Measurements from ENCODE around the gene CCR3.

CCR3 gene

DNA sequence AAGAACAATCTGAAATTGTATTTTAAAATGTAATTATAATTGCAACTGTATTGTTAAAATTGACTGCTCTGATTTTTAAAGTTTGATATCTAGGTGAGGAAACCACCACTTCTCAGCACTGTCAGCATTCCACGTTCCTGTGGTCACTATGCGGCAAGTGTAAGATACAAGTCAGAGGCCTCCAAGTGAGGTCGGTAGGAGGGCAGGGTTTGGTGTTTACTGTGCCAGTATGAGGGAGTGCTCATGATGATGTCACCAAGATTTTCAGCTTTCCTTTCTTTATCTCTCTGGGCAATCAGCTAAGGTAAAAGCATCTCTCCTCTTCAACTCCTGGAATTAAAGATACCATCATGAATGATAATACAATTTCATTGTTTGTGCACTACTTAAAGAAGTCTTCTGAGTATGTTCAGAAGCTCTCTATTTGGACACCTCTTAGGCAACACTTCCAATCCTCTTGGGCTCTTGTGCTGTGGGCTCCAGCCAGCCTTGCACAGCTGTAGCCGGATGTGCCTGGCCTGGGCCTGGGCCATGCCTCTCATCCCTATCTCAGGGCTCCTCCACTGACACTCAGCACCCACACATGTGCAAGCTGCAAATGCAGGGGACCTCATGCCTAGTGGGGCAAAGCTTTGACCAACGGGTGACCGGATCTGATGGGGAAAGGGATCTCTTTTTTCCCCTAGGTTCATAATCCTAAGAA is 42.9 kb downstream of the CCR3 start:
- Mint-ChIP-seq H3K4me3 (peak overlapping the region; percentile 54 to 66), H3K36me3 (ENCODE audit: insufficient read depth) (peaks cover 4% of the 10 kb centered on the region), H3K27ac (peak overlapping the region; percentile 93 to 96), H3K9me3 (no peaks in the 10 kb centered on the region), H3K4me1 (ENCODE audit: low read depth in 2 of 2) (peaks cover 67 to 80% of the 10 kb centered on the region in 2 donors), H3K27me3 (no peaks in the 10 kb centered on the region)
- ATAC-seq (replicated peaks): peak; percentile 89
- DNase-seq: peak; percentile 47 to 67 (median 58)

DNA sequence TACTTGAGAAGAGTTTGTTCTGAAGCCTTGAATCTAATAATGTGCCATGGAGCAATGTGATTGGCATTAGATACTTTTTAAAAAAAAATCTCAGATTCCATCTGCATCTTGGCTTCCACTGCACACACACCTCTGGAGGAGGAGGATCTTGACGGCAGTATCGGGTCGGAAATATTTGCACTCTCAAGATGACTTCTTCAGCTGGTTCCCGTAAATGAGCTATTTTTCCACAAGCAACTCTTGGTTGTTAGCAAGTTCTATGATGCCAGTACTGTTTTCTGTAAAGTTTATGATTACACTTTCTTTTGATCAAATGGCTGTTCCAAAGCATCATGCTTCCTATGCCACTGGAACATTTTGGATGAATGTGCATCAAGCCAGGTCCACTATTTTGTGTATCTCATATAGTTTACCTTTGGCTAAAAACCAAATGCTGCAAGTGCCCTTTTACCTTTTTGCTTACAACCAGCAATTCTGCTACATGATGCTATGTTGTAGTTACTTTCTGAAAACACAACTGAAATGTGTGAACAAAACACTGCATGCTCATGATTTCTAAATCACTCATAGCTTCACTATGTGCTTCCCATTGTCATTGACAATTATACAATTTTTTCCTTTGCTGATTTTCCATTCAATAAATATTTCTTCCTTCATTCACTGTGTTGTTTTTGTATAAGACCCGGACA is 43.8 kb downstream of the CCR3 start:
- peaks cover 63 to 80% of the 10 kb centered on the region in 2 donors for H3K4me1 Mint-ChIP-seq (ENCODE audit: low read depth in 2 of 2)
- peak overlapping the region; percentile 93 to 96 for H3K27ac Mint-ChIP-seq
- peak overlapping the region; percentile 54 to 66 for H3K4me3 Mint-ChIP-seq
- no peak for DNase-seq
- no peaks in the 10 kb centered on the region for H3K27me3 Mint-ChIP-seq
- H3K36me3 Mint-ChIP-seq (ENCODE audit: insufficient read depth): peaks cover 4% of the 10 kb centered on the region
- H3K9me3 Mint-ChIP-seq: no peaks in the 10 kb centered on the region
- no peak for ATAC-seq (replicated peaks)

DNA sequence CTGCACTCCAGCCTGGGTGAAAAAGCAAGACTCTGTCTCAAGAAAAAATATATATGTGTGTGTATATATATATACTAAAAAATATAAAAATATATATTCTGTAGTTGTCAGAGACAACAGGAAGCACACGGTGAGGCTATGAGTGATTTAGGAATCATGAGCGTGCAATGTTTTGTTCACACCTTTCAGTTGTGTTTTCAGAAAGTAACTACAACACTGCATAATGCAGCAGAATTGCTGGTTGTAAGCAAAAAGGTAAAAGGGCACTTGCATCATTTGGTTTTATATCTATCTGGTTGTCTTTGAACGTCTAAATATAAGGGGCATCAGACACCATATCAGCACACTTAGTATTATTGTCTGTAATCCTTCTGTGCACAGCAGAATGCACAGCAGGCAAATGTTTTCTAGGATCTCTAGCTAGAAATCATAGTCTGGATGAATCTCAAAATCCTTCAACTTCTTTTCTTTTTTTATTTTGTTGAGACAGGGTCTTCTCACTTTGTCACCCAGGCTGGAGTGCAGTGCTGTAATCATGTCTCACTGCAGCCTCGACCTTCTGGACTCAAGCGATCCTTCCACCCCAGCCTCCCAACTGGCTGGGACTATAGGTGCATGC is 44.8 kb downstream of the CCR3 start:
- peak overlapping the region; percentile 93 to 96 for H3K27ac Mint-ChIP-seq
- no peak for DNase-seq
- H3K4me3 Mint-ChIP-seq: peak overlapping the region; percentile 25 to 56
- H3K9me3 Mint-ChIP-seq: no peaks in the 10 kb centered on the region
- H3K27me3 Mint-ChIP-seq: no peaks in the 10 kb centered on the region
- H3K36me3 Mint-ChIP-seq (ENCODE audit: insufficient read depth): peaks cover 4% of the 10 kb centered on the region
- peaks cover 61 to 82% of the 10 kb centered on the region in 2 donors for H3K4me1 Mint-ChIP-seq (ENCODE audit: low read depth in 2 of 2)
- peak; percentile 3 for ATAC-seq (replicated peaks)

DNA sequence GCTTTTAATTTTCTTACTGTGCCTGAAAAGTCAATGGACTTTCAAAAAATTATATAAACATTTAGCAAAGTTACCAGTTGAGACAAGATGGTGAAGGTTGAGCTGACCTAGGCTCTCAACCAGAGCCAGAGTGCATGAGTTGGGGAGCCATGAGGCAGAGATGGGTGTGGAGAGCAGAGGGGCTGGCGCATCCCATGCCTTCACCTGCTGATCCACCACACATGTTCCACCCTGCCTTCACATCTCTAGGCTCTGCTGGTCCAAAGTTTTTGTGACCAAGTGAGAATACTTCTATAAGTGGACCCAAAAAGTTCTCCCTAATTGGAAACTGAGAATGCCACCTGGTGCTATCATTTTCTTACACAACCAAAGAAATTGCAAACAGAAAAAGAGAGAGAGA is 47.3 kb downstream of the CCR3 start:
- H3K36me3 Mint-ChIP-seq (ENCODE audit: insufficient read depth): no peaks in the 10 kb centered on the region
- peak overlapping the region; percentile 9 to 54 for H3K4me3 Mint-ChIP-seq
- H3K27me3 Mint-ChIP-seq: no peaks in the 10 kb centered on the region
- no peaks in the 10 kb centered on the region for H3K9me3 Mint-ChIP-seq
- DNase-seq (no peak), ATAC-seq (replicated peaks) (no peak)
- H3K4me1 Mint-ChIP-seq (ENCODE audit: low read depth in 2 of 2): peaks cover 56 to 80% of the 10 kb centered on the region in 2 donors
- peak overlapping the region in 1 of 2 donors; percentile 81 for H3K27ac Mint-ChIP-seq

DNA sequence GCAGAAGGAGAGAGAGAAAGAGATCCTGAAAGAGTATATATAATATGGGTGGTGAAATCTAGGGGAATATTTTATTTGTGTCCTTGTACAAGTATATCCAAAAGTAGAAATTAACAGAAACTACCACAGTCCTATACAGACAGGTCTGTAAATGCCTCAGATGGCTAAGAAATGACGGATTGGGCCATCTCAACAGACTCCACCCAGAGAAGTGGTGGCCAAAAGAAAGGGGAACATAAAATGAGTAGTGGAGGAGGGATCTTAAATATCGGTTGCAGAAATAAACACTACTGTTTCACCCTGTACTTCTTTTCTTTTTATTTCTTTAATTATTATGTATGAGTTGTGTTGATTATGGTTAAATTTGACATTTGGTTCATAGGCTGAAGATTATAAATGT is 47.7 kb downstream of the CCR3 start:
- Mint-ChIP-seq H3K4me1 (ENCODE audit: low read depth in 2 of 2) (peaks cover 57 to 80% of the 10 kb centered on the region in 2 donors), H3K36me3 (ENCODE audit: insufficient read depth) (no peaks in the 10 kb centered on the region), H3K27me3 (no peaks in the 10 kb centered on the region), H3K27ac (peak overlapping the region in 1 of 2 donors; percentile 81), H3K9me3 (no peaks in the 10 kb centered on the region), H3K4me3 (no peak overlapping the region)
- no peak for DNase-seq
- ATAC-seq (replicated peaks): no peak

DNA sequence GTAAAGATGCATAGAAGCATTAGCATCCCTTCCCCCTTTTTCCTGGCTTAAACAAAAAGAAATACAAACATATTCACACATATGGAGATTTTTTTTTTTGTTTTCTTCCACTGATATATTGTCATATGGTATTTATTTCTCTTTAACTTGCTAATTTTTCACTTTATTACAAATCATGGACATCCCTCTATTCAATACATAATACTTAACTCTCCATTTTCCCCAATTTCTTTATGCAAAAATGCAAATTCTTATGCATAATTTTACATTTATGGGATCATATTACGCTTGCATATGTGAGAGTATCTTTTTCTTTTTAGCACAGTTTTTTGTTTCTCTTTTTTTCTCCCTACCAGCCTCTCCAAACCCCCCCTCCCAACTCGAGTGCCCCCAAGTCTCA is 48.8 kb downstream of the CCR3 start:
- ATAC-seq (replicated peaks) (no peak), DNase-seq (no peak)
- Mint-ChIP-seq H3K27ac (peak overlapping the region in 1 of 2 donors; percentile 77), H3K9me3 (no peaks in the 10 kb centered on the region), H3K27me3 (no peaks in the 10 kb centered on the region), H3K4me1 (ENCODE audit: low read depth in 2 of 2) (peaks cover 48 to 72% of the 10 kb centered on the region in 2 donors), H3K4me3 (peak overlapping the region in 1 of 2 donors; percentile 14), H3K36me3 (ENCODE audit: insufficient read depth) (no peaks in the 10 kb centered on the region)

DNA sequence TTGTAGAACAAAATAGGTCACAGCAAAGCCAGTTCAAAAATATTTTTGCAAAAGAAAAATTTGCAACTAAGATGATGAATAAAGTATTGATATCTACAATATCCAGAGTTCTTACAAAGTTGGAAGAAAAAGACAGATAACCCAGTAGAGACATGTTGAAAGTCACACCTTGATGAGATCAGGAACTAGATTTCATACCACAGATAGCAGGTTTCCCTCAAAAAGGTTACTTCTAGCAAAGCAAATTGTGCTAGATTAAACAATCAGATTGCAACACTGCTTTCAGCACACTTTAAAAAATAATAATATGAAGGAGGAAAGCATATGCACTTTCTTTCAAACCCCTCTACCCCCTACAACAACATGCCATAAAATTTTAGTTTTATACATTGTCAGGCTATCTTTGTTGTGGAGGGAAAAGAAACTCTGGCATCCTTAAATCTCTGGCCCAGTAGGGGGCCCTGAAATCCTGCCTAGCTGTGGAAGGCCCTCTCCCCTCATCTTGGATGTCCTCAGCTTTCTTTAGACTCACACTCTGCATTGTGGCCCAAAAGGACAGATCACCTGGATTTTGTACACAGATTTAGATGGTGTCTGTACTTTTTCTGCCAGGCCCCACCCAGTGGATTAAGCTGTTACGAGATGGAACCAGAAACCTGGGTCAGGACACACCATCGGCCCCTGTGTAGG is 50.9 kb downstream of the CCR3 start:
- H3K27me3 Mint-ChIP-seq: no peaks in the 10 kb centered on the region
- H3K36me3 Mint-ChIP-seq (ENCODE audit: insufficient read depth): no peaks in the 10 kb centered on the region
- peaks cover 0 to 8% of the 10 kb centered on the region in 2 donors for H3K9me3 Mint-ChIP-seq
- H3K4me3 Mint-ChIP-seq: peak overlapping the region; percentile 67 to 69
- H3K27ac Mint-ChIP-seq: peak overlapping the region; percentile 93 to 95
- DNase-seq (no peak), ATAC-seq (replicated peaks) (peak; percentile 86)
- H3K4me1 Mint-ChIP-seq (ENCODE audit: low read depth in 2 of 2): peaks cover 54 to 71% of the 10 kb centered on the region in 2 donors

DNA sequence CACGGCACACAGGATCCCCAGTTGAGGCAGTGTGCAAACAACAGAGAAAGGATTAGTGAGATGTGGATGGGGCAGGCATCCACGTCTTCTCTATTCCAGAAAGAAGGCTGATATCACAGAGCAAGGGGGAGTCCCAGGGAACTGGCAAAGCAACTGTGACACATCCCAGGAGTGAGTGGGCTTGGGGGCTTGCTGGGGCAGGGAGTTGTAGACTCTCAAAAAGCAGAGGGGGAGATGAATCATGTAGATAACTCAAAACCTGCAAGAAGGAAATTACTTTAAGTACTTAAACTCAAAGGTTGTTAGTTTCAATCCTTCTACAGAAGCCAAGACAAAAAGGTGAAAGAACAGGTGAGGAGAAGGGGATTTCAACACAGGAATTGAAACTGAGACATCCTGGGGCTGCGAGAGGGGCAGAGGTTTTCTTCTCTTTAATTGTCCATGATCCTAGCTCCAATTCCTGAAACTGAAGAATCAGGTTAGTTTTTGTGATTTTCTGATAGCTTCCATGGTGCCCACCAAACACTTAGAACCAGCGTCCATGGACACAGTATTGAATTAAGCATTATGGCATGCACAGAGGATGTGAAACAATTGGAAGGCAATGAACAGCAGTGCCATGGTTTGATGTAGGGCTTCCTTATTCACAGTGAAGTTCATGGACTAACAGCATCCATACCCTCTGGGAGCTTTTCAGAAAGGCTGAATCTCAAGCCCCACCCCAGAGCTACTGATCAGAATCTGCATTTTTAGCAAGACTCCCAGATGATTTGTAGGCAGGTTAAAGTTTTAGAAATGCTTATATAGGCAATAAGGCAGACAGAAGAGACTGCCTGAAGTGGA is 52.0 kb downstream of the CCR3 start:
- no peaks in the 10 kb centered on the region for H3K36me3 Mint-ChIP-seq (ENCODE audit: insufficient read depth)
- peaks cover 0 to 8% of the 10 kb centered on the region in 2 donors for H3K9me3 Mint-ChIP-seq
- DNase-seq (no peak), ATAC-seq (replicated peaks) (peak; percentile 7)
- peak overlapping the region; percentile 93 to 95 for H3K27ac Mint-ChIP-seq
- H3K4me3 Mint-ChIP-seq: peak overlapping the region; percentile 67 to 69
- no peaks in the 10 kb centered on the region for H3K27me3 Mint-ChIP-seq
- H3K4me1 Mint-ChIP-seq (ENCODE audit: low read depth in 2 of 2): peaks cover 61 to 75% of the 10 kb centered on the region in 2 donors

DNA sequence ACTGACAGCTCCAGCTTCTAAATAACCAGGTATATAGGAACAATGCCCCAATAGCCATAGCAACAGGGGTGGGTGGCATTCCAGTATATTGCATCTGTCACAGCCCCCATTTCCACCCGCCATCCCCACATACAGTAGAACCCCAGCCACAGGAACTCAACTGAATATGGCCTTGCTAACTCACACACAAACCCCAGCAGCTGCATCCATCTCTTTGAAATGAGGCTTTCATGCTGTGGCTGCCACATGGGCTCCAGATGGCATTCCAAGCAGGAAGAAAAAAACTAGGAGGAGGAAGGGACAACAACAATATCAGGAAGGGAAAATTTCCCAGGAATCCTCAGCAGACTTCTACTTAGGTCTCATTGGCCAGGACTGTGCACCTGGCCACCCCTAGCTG is 54.6 kb downstream of the CCR3 start:
- Mint-ChIP-seq H3K27ac (peak overlapping the region; percentile 94 to 95), H3K27me3 (no peaks in the 10 kb centered on the region), H3K4me1 (ENCODE audit: low read depth in 2 of 2) (peaks cover 76 to 86% of the 10 kb centered on the region in 2 donors), H3K9me3 (peaks cover 0 to 8% of the 10 kb centered on the region in 2 donors), H3K36me3 (ENCODE audit: insufficient read depth) (peaks cover 10% of the 10 kb centered on the region), H3K4me3 (peak overlapping the region; percentile 24 to 29)
- no peak for DNase-seq
- ATAC-seq (replicated peaks): no peak

DNA sequence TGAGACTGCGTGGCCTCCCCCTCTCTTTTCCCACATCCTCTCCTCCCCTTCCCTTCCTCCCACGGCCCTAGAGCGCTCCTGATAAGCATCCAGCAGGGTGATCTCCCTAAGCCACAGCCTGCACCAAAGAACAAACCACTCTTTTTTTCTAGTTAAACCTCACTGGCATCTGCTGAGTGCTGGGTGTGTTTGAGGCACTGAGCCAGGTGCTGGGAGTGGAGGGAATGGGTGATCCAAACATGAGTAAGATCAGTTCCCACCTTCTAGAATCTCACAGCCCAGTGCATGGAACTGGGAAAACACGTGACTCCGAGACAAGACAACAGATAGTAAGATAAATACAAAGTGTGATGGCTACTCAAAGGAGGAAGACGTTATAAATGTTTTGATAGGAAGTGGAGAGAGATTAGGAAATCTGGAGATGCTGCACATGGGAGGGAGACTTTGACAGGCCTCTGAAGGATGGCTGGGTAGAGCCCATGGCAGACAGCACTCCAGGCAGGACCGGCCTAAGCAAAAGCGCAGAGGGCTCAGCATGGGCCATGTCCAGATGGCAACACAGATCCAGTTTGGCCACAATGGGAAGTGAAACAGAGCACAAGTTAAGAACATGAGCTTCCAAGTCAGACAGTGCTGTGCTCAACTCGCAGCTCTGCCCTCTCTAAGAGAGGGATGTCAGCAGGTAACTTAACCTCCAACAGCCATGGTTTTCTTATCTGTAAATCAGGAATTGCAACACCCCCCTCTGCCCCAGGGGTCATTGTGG is 55.6 kb downstream of the CCR3 start:
- DNase-seq (no peak), ATAC-seq (replicated peaks) (no peak)
- peaks cover 13% of the 10 kb centered on the region for H3K36me3 Mint-ChIP-seq (ENCODE audit: insufficient read depth)
- H3K27ac Mint-ChIP-seq: peak overlapping the region; percentile 94
- H3K4me3 Mint-ChIP-seq: peak overlapping the region; percentile 66 to 79
- H3K4me1 Mint-ChIP-seq (ENCODE audit: low read depth in 2 of 2): peaks cover 78 to 87% of the 10 kb centered on the region in 2 donors
- H3K27me3 Mint-ChIP-seq: no peaks in the 10 kb centered on the region
- peaks cover 0 to 8% of the 10 kb centered on the region in 2 donors for H3K9me3 Mint-ChIP-seq

DNA sequence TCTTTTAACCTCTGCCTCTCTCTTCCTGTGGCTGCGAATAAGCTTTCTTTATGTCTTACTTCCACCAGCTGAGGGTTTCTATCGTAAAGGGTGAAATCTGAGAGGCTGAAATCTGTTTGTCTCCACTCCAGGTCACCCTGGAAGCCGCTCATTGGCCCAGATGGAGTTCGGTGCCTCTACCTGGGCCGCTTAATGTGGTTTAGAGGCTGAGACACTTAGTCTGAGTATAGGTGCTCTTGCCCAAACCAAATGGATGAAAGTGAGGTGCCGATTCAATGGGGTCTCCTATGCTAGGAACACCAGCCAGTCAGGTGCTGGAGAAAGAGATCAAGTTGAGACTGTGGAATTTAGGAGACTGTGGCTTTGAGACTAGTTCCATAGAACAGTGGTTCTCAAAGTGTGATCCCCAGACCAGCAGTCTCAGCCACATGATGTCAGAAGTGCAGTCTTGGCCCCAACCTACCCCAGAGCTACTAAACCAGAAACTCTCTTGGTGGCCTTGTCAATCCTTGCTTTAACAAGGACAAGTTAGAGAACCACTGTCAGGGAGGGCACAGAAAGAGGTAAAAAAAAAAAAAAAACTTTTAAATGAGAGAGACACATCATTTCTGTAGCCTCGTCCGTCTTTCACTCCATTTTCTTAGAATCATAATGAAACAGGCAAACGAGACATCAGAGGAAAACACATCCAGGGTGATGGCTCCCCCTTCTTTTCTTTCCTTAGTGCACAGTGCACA is 56.8 kb downstream of the CCR3 start:
- Mint-ChIP-seq H3K27ac (peak overlapping the region; percentile 94), H3K9me3 (peaks cover 0 to 8% of the 10 kb centered on the region in 2 donors), H3K4me1 (ENCODE audit: low read depth in 2 of 2) (peaks cover 68 to 75% of the 10 kb centered on the region in 2 donors), H3K4me3 (peak overlapping the region; percentile 66 to 79), H3K36me3 (ENCODE audit: insufficient read depth) (peaks cover 13% of the 10 kb centered on the region), H3K27me3 (no peaks in the 10 kb centered on the region)
- no peak for DNase-seq
- ATAC-seq (replicated peaks): peak; percentile 53
